ENCODE data around the gene PABPN1L.
A peak's percentile ranks its signal among the peaks of the same experiment; 100 is the strongest.

- TF ChIP-seq CTCF (IDR thresholded peaks at IDR 0.05 in 8 of 11, conservative IDR thresholded peaks at IDR 0.05 in 3 of 11) (no peak), POLR2AphosphoS5 (IDR thresholded peaks at IDR 0.05) (peak; percentile 42 to 59 (median 56))
Measured at GRCh38 chr16:88853325-88853941, 13.0 kb downstream of the PABPN1L start.
